K562 (cell line): ENCODE data around the gene ATP13A4. TPM values are rescaled to one million over a fixed set of nuclear protein-coding genes. Genes with fewer than 3 reads are reported as not detected.

Source experiments
- ATAC-seq: fragments of 200-7000 bp; cut with Tn5 transposase; 3 replicates; pipeline ENCODE4 v1.9.1; 2020; ENCODE audit warnings: moderate library complexity
- BruUV-seq: library from RNA; stranded (reverse); fragments of 400-500 nt; replicated peaks from 2 replicates; lab custom pipeline; 2021; lab: Mats Ljungman, UMichigan
- CTCF ChIA-PET: fragments of 300-600 bp; formaldehyde crosslinking; extraction: SDS; loops from one replicate; lab custom pipeline; 2021; ENCODE audit warnings: low intra/inter-chr PET ratio; lab: Yijun Ruan, JAX
- POLR2A ChIA-PET: fragments of 300-600, 350-650 bp; sonication (Branson Sonifier 250); formaldehyde crosslinking; extraction: SDS; loops from one replicate; lab custom pipeline; 2021; ENCODE audit warnings: antibody characterized with exemption, inconsistent platforms; lab: Yijun Ruan, JAX
- DNase-seq, 4 experiments: peaks; one replicate each; pipeline versions ENCODE4 v3.0.0 to v3.0.0-alpha.2; 2011 to 2018; ENCODE audit warnings: low spot score in 3 of 4, mixed read lengths in 3 of 4; ENCODE audit errors: extremely low read depth in 1 of 4
- FAIRE-seq: peaks from 2 replicates; lab custom pipeline; 2011; peaks lifted over from hg19 to GRCh38; lab: Jason Lieb, UNC
- H2AFZ ChIP-seq: 2 replicates; pipeline ENCODE4 v1.6.0; 2011; ENCODE audit warnings: low read depth, low read length, control low read depth, inconsistent platforms
- H3K27ac ChIP-seq: fragments of 200-600 bp; 3 replicates; pipeline ENCODE4 v1.8.0; 2011; ENCODE audit warnings: low read depth, mild to moderate bottlenecking, control low read depth, inconsistent platforms, low read length, moderate library complexity, mixed read lengths; ENCODE audit errors: extremely low read depth
- H3K27me3 ChIP-seq, 2 experiments: fragments of 300-600 bp in 1 of 2; 2 replicates in 1 of 2; 3 replicates in 1 of 2; pipeline versions ENCODE4 v1.6.0 to v1.8.0; 2011; ENCODE audit warnings: inconsistent platforms in 2 of 2, low read length in 2 of 2, mild to moderate bottlenecking in 1 of 2, mixed read lengths in 1 of 2, moderate library complexity in 1 of 2; ENCODE audit not compliant: control insufficient read depth in 2 of 2, insufficient read depth in 2 of 2
- H3K36me3 ChIP-seq: fragments of 300-600 bp; 3 replicates; pipeline ENCODE4 v1.8.0; 2011; ENCODE audit warnings: mild to moderate bottlenecking, low read length, inconsistent platforms; ENCODE audit not compliant: control insufficient read depth, insufficient read depth
- H3K4me1 ChIP-seq, 2 experiments: fragments of 200-600 bp in 1 of 2; replicated peaks in 1 of 2; 2 replicates in 1 of 2; 3 replicates in 1 of 2; pipeline versions ENCODE4 v1.5.1 to v1.8.0; 2011; ENCODE audit warnings: inconsistent platforms in 2 of 2, low read length in 2 of 2, mild to moderate bottlenecking in 1 of 2, mixed read lengths in 1 of 2, moderate library complexity in 1 of 2; ENCODE audit not compliant: control insufficient read depth in 2 of 2, insufficient read depth in 2 of 2
- H3K4me2 ChIP-seq: 2 replicates; pipeline ENCODE4 v1.6.1; 2011; ENCODE audit warnings: low read length, control low read depth, inconsistent platforms, mixed read lengths; ENCODE audit not compliant: insufficient read depth
- H3K4me3 ChIP-seq: fragments of 200-600 bp; sonication (generic), shearing (Covaris generic); 2 replicates; pipeline ENCODE4 v1.5.1; 2016; ENCODE audit warnings: control low read depth, inconsistent platforms
- H3K79me2 ChIP-seq: fragments of 200-600 bp; 3 replicates; pipeline ENCODE4 v1.8.0; 2011; ENCODE audit warnings: low read length, inconsistent platforms; ENCODE audit not compliant: control insufficient read depth, insufficient read depth
- H3K9ac ChIP-seq, 2 experiments: 2 replicates each; pipeline versions ENCODE4 v1.6.0 to v1.6.1; 2011; ENCODE audit warnings: low read depth in 2 of 2, low read length in 2 of 2, control low read depth in 1 of 2, inconsistent platforms in 1 of 2, mild to moderate bottlenecking in 1 of 2, mixed read lengths in 1 of 2; ENCODE audit not compliant: insufficient read depth in 1 of 2
- H3K9me1 ChIP-seq: one replicate; pipeline ENCODE4 v1.6.0; 2011; ENCODE audit warnings: inconsistent platforms, mild to moderate bottlenecking, low read length, moderate library complexity; ENCODE audit not compliant: control insufficient read depth, insufficient read depth
- H3K9me3 ChIP-seq: replicated peaks from 2 replicates; pipeline ENCODE4 v1.5.1; 2011; ENCODE audit warnings: low read depth, low read length, inconsistent platforms; ENCODE audit not compliant: control insufficient read depth, insufficient read depth
- H4K20me1 ChIP-seq: replicated peaks from 2 replicates; pipeline ENCODE4 v1.6.1; 2011; ENCODE audit warnings: low read length, inconsistent platforms, mixed read lengths; ENCODE audit not compliant: control insufficient read depth, insufficient read depth
- CEBPB ChIP-seq: fragments of 450-650 bp; IDR thresholded peaks from 2 replicates; pipeline ENCODE4 v1.6.1; 2016; ENCODE audit warnings: missing genetic modification characterization, missing compliant biosample characterization
- MYNN ChIP-seq, 2 experiments: sonication (generic); formaldehyde crosslinking in 1 of 2; IDR thresholded peaks; 2 replicates each; pipeline versions ENCODE4 v1.5.0 to v1.6.1; 2016 to 2020; ENCODE audit warnings: antibody characterized with exemption in 1 of 2, missing genetic modification reagents in 1 of 2
- whole genome bisulfite sequencing: fragments of 100-300 bp; shearing (Covaris generic); methylation state at CpG from one replicate; pipeline ENCODE4 v1.1.6; 2016; ENCODE audit warnings: low coverage, mixed read lengths; ENCODE audit not compliant: insufficient coverage; ENCODE audit errors: missing lambda C conversion rate; 5-methylcytosine and 5-hydroxymethylcytosine counted together
- in situ Hi-C: fragments of 300-500 bp; cut with MboI; formaldehyde crosslinking; loops from 4 replicates; pipeline ENCODE4 v1.15.0; 2018; ENCODE audit warnings: inconsistent platforms, mixed read lengths
- intact Hi-C: fragments of 100-400 bp; cut with micrococcal nuclease; formaldehyde crosslinking; loops from 2 replicates; pipeline ENCODE4 v1.14.2; 2022
- polyA plus RNA-seq, 8 experiments: library from polyadenylated mRNA; depleted of rRNA in 4 of 8; stranded (reverse) in 5 of 8; unstranded in 3 of 8; fragments of >200 nt; fragmentation: Nextera tagmentation in 2 of 8; fragmentation: Illumina TruSeq in 1 of 8; extraction: Ambion mirVana in 2 of 8; extraction: Trizol in 1 of 8; gene quantifications; 2 replicates each; pipeline versions ENCODE4 v1.2.1 to v1.2.3, GENCODE V29; 2011 to 2014; ENCODE audit warnings: inconsistent platforms in 1 of 8, missing spikeins in 1 of 8
- total RNA-seq, 7 experiments: library from RNA; depleted of rRNA in 6 of 7; stranded (reverse); fragments of >200 nt in 6 of 7; fragmentation: Illumina TruSeq in 2 of 7; extraction: Trizol in 2 of 7; gene quantifications; 2 replicates each; pipeline versions ENCODE4 v1.2.1 to v1.2.3, GENCODE V29; 2011 to 2021; ENCODE audit warnings: low replicate concordance in 1 of 7
- TF ChIP-seq, protein P1 (sequence below): sonication (generic); formaldehyde crosslinking; IDR thresholded peaks from 2 replicates; pipeline ENCODE4 v1.5.0; 2020; ENCODE audit warnings: missing genetic modification reagents
- TF ChIP-seq, protein P2 (sequence below): fragments of 250-450 bp; sonication (Bioruptor Pico); IDR thresholded peaks from 2 replicates; pipeline ENCODE4 v1.6.1; 2021; ENCODE audit warnings: mild to moderate bottlenecking

The ATP13A4 gene
- total and polyA plus RNA-seq, 9 of the 15 experiments (the other 6 are each of a cell fraction or from before 2014, with no cell fraction given) = 0.03 to 0.14 (median 0.07) TPM; not detected in 6

DNA sequence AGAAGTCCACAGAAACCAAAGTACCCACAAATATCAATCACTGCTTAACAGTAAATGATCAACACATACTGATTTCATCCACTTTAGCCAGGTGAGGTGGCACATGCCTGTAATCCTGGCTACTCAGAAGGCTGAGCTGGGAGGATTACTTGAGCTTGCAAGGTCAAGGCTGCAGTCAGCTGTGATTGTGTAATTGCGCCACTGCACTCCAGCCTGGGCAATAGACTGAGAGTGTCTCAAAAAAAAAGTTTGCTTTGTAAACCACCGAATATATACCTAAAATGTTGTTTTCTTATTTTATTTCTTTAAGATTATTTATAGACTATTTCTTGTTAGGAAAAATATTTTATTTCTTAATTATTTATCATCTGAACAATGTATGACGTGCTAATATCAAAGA lies 8.7 kb upstream of the ATP13A4 start:
- intact Hi-C loops = no loop called here
- Histone ChIP-seq H3K9me1 (no peaks in the 10 kb centered on the region), H3K27ac (no peak overlapping the region), H3K36me3 (no peaks in the 10 kb centered on the region), H3K4me2 (no peak overlapping the region), H3K4me1 (no peaks in the 10 kb centered on the region), H3K9ac (no peak overlapping the region), H3K79me2 (no peaks in the 10 kb centered on the region), H3K27me3 (peaks cover 0 to 12% of the 10 kb centered on the region in 2 experiments; a peak in 2 of 5 replicates), H3K4me3 (no peak overlapping the region)
- in situ Hi-C loops = loop anchor here (10.0 to 25.0 kb wide), 2 partner anchors 749 to 1001 kb away; no protein-coding TSS in a partner anchor
- no TSS peak for BruUV-seq
- DNase-seq = no peak
- TF ChIP-seq, protein P1, sequence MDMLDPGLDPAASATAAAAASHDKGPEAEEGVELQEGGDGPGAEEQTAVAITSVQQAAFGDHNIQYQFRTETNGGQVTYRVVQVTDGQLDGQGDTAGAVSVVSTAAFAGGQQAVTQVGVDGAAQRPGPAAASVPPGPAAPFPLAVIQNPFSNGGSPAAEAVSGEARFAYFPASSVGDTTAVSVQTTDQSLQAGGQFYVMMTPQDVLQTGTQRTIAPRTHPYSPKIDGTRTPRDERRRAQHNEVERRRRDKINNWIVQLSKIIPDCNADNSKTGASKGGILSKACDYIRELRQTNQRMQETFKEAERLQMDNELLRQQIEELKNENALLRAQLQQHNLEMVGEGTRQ (CRISPR knock-in tag) = no peak
- TF ChIP-seq, protein P2, sequence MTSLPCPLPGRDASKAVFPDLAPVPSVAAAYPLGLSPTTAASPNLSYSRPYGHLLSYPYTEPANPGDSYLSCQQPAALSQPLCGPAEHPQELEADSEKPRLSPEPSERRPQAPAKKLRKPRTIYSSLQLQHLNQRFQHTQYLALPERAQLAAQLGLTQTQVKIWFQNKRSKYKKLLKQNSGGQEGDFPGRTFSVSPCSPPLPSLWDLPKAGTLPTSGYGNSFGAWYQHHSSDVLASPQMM (CRISPR knock-in tag) = no peak
- TF ChIP-seq MYNN (IDR thresholded peaks at IDR 0.05) (no peak), MYNN (CRISPR knock-in tag; IDR thresholded peaks at IDR 0.05) (no peak), CEBPB (tag) (peak; percentile 39; the same call in 1 of the 2 replicates)
- TF ChIP-seq, all 486 proteins: peak for 1
- Histone ChIP-seq H2AFZ (no peak overlapping the region), H3K9me3 (no peaks in the 10 kb centered on the region), H4K20me1 (no peaks in the 10 kb centered on the region)
- ChIA-PET POLR2A (no interaction called here), CTCF (no interaction called here)
- 7% methylated on average over 3 of the region's 3 CpGs for WGBS
- FAIRE-seq (no peak), ATAC-seq (no peak)
